ENCODE results near the gene C17orf58.

GRCh38 chr17:68019675-68020408, 23.6 kb upstream of the C17orf58 start:
- TF ChIP-seq SIN3A (IDR thresholded peaks at IDR 0.05; ENCODE audit: borderline replicate concordance, insufficient read depth, low read length) (no peak), POLR2AphosphoS5 (IDR thresholded peaks at IDR 0.05; ENCODE audit: low read depth, low read length) (peak; percentile 78; the same call in 1 of the 2 replicates)
